ENCODE results near the gene ACAD9.

ACAD9 gene

DNA sequence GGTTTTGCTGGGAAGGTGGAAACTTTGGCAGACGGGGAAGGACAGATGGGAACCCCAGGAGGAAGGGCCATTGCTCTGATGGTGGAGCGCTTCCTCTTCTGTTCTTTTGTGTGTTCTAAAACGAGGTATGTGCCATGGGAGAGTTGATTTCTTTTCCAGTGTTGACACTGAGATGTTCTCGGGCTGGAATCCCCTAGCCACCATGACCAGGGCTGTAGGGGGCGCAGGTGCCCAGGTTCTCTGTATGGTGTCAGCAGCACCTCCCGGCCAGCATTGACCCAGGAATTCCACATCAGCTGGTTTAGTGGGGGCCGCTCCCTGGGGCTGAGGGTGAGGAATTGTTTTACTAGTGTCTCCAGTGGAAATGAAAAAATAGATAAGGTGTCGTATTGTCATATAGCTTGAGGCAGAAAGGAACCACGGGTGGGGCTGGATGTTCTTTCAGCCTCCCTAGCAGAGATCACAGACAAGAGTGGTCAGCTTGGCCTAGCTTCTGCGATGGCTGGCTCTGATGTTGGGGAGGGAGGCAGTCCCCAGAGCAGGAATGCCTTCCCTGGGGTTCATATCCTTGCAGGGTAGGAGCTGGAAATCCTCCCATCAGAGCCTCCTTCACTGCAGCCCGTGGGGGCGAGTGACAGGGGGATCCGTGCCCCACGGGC is 34.2 kb upstream of the ACAD9 start:
- H3K4me3 ChIP-seq (ENCODE audit: low read depth, low read length): no peak overlapping the region; the same call in 1 of the 2 replicates

DNA sequence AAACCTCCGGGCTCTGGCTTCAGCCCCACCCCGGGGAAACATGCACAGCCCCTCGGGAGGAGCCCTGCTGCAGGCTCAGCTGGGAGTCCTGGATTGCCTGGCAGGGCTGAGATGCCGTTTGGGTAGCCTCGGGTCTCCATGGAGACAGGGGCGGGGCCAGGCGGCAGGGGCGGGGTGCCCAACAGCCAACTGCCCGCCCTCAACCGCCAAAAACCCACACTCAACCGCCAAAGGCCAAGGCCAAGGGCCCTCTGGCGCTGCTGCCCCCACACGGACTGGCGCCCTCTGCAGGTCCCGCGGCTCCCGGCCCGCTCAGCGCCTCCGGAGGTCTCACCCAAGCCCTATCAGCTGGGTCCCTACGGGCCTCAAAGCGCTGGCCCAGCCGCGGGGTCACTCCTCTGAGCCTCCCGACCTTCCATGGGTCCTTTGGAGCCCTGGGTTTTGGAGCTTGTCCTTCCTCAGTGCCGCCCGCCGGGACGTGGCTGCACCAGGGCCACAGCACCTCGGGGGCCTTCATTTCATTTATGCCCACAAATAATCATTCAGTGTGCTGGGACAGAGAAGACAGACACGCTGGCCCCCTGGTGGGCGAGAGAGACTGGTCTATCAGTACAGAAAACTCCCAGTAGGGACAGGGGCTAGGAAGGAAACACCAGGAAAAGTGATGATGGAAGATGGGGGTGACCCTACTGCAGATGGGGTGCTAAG is 33.5 kb upstream of the ACAD9 start:
- H3K4me3 ChIP-seq (ENCODE audit: low read depth, low read length): peak overlapping the region; percentile 6
- peak; percentile 24 for DNase-seq (ENCODE audit: low read depth)
- TF ChIP-seq, protein P1, sequence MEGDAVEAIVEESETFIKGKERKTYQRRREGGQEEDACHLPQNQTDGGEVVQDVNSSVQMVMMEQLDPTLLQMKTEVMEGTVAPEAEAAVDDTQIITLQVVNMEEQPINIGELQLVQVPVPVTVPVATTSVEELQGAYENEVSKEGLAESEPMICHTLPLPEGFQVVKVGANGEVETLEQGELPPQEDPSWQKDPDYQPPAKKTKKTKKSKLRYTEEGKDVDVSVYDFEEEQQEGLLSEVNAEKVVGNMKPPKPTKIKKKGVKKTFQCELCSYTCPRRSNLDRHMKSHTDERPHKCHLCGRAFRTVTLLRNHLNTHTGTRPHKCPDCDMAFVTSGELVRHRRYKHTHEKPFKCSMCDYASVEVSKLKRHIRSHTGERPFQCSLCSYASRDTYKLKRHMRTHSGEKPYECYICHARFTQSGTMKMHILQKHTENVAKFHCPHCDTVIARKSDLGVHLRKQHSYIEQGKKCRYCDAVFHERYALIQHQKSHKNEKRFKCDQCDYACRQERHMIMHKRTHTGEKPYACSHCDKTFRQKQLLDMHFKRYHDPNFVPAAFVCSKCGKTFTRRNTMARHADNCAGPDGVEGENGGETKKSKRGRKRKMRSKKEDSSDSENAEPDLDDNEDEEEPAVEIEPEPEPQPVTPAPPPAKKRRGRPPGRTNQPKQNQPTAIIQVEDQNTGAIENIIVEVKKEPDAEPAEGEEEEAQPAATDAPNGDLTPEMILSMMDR (IDR thresholded peaks at IDR 0.05; ENCODE audit: low read depth, low read length, missing control alignments): peak; percentile 52

More for the DNA sequence above, 34.2 kb upstream of the ACAD9 start:
- DNase-seq (ENCODE audit: low read depth): no peak
- TF ChIP-seq, protein P1 (IDR thresholded peaks at IDR 0.05; ENCODE audit: low read depth, low read length, missing control alignments): peak; percentile 20

DNA sequence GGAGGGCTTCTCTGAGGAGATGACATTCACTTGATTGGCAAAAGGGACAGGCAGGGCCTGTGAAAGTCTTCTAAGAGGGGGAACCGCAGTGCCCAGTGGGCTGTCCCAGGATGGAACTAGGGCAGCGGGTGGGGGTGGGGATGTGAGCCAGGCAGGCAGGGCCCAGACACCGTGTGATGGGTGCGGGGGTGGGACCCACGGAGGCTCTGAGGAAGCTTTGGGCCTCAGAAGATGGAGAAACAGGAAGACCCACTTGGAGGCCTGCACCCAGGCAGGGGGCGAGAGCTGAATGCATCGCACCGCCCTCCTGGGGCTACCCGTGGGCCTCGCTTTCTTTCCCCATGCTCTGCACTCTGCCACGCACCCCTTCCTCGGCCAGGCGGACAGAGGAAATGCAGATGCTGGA is 32.9 kb upstream of the ACAD9 start:
- DNase-seq (ENCODE audit: low read depth): no peak
- no peak overlapping the region for H3K4me3 ChIP-seq (ENCODE audit: low read depth, low read length)
- TF ChIP-seq, protein P1 (IDR thresholded peaks at IDR 0.05; ENCODE audit: low read depth, low read length, missing control alignments): no peak

DNA sequence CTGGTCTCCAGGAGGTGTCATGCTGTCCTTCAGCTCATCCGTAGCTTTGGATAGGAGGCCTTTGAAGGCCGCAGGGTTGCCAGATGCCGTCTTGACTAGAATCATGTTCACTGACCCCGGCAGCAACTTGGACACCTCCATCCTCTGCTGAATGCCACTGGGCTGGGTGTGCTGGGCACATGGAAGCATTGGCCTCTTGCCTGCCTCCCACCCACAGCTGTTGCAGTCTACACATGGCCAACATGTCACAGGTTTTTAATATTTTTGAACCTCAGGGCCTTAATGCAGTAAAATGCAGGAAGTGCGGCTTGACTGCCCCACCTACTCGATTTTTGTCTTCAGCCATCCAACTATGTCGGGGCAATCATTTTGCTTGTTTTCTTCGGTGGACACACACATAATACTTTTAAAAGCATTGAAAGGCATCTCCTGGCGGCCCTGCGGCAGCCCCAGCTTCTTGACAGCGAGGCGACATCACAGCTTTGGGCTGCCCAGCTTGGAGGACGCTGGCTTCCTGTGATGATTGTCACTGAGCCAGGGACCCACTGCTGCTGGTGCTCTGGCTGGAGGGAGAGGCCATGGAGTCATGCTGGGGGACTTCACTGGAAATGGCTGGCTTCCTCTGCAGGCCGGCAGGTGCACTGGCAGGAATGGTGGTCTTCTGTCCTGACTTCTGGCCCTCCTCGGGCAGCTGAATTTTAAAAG is 31.6 kb upstream of the ACAD9 start:
- TF ChIP-seq, protein P1 (IDR thresholded peaks at IDR 0.05; ENCODE audit: low read depth, low read length, missing control alignments): no peak
- H3K4me3 ChIP-seq (ENCODE audit: low read depth, low read length): no peak overlapping the region
- DNase-seq (ENCODE audit: low read depth): no peak

DNA sequence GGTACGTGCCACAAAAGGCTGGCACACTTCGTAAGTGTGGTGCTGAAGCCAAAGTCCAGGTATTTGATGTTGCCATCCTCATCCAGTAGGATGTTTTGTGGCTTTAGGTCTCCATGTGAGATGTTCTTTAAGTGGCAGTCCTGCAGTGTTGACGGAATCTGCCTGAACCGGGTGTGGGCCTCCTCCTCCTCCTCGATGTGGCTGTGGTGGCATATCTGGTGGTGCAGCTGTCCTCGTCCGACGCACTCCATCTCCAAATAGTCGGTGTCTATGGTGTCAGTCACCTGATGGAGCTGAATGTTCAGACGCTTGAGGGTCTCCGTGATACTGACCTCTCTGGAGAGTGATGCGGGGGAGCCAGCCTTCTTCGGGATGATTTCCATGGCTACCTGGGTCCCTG is 30.5 kb upstream of the ACAD9 start:
- TF ChIP-seq, protein P1 (IDR thresholded peaks at IDR 0.05; ENCODE audit: low read depth, low read length, missing control alignments): no peak
- DNase-seq (ENCODE audit: low read depth): no peak
- H3K4me3 ChIP-seq (ENCODE audit: low read depth, low read length): no peak overlapping the region

DNA sequence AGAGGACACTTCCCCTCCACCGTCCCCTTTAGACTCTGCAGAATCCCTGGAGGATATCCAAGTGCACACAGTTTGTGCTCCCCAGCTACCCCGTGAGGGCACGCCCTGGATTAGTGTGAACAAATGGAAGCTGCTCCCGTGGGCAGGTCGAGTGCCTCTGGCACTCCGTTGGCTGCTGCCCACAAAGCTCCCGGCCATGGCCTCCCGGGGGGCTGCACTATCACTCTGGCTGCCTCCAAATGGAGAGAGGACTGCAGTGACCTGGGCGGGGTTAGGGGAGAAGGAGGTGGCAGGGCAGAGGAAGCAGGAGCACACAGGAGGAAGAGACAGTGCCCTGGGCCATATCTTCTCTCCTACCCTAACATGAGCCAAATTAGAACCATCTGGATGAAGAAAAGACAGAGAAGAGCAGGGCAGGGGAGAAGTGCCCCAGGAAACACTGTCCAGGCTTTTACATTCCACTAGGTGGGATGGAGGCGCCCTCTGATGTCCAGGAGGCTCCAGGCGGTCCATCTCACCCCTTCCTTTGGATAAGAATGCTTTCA is 29.4 kb upstream of the ACAD9 start:
- DNase-seq (ENCODE audit: low read depth): no peak
- TF ChIP-seq, protein P1 (IDR thresholded peaks at IDR 0.05; ENCODE audit: low read depth, low read length, missing control alignments): no peak
- H3K4me3 ChIP-seq (ENCODE audit: low read depth, low read length): no peak overlapping the region

All from GM12864 (cell line).